Measurements from ENCODE around the gene GRN. TPM values are rescaled to one million over a fixed set of nuclear protein-coding genes. Genes with fewer than 3 reads are reported as not detected.

Gene GRN
- total RNA-seq, 1 experiment from 2014 or later: 127 TPM

- peaks cover 2% of the 10 kb centered on the region for H4K20me1 ChIP-seq (ENCODE audit: control insufficient read depth, insufficient read depth, insufficient read length)
- no peak overlapping the region for H2BK5ac ChIP-seq (ENCODE audit: insufficient read length, low read length)
- H3K23me2 ChIP-seq (ENCODE audit: insufficient read length, low read depth, low read length, poor library complexity, severe bottlenecking): peaks cover 19% of the 10 kb centered on the region
- DNase-seq: no peak
- H3K9me3 ChIP-seq (ENCODE audit: control insufficient read depth, low read depth, low read length): no peaks in the 10 kb centered on the region
- no peaks in the 10 kb centered on the region for H3K9me3 Mint-ChIP-seq
- H2BK120ac ChIP-seq (ENCODE audit: low read depth, low read length, poor library complexity, severe bottlenecking): no peak overlapping the region
- no peak overlapping the region for H3K14ac ChIP-seq (ENCODE audit: insufficient read depth, low read length)
- no peak overlapping the region for H3T11ph ChIP-seq (ENCODE audit: low read length)
- peaks cover 4% of the 10 kb centered on the region; the same call in 1 of the 2 replicates for H3K4me1 ChIP-seq (ENCODE audit: insufficient read depth, low read length)
- H3K27me3 ChIP-seq (ENCODE audit: insufficient read depth, low read length): peaks cover 8% of the 10 kb centered on the region; the same call in 1 of the 2 replicates
- H2AK5ac ChIP-seq (ENCODE audit: insufficient read length, low read length): no peak overlapping the region
- H3K27me3 Mint-ChIP-seq (ENCODE audit: low read depth): peaks cover 43% of the 10 kb centered on the region
- H2AFZ ChIP-seq (ENCODE audit: low read length): no peak overlapping the region
- H3K4me1 Mint-ChIP-seq: peaks cover 36 to 48% of the 10 kb centered on the region in 2 experiments
- no peak overlapping the region for H4K8ac ChIP-seq (replicated peaks; ENCODE audit: insufficient read length, low read depth, low read length)
- H3K36me3 Mint-ChIP-seq (ENCODE audit: insufficient read depth in 1 of 3, low read depth in 3 of 3): peaks cover 0 to 7% (median 0%) of the 10 kb centered on the region in 3 experiments; a peak in 2 of 7 replicates
- H3K79me1 ChIP-seq (ENCODE audit: insufficient read depth, low read depth, low read length, poor library complexity, severe bottlenecking): no peaks in the 10 kb centered on the region
- no peak overlapping the region for H3K56ac ChIP-seq (ENCODE audit: insufficient read length, low read depth, low read length)
- no peak for TF ChIP-seq CTCF (conservative IDR thresholded peaks at IDR 0.05)
- H3K18ac ChIP-seq (ENCODE audit: insufficient read length, low read depth, low read length): no peak overlapping the region
- H3K4ac ChIP-seq (ENCODE audit: low read depth, low read length): no peak overlapping the region
- peak overlapping the region; percentile 39 to 69 for H3K4me3 Mint-ChIP-seq
- H3K4me2 ChIP-seq (ENCODE audit: insufficient read depth, insufficient read length, low read length): no peak overlapping the region
- H4K91ac ChIP-seq (ENCODE audit: insufficient read length, low read depth, low read length): no peak overlapping the region
- H2BK12ac ChIP-seq (ENCODE audit: insufficient read length, low read depth, low read length): no peak overlapping the region
- no peak overlapping the region for H2BK20ac ChIP-seq (ENCODE audit: low read depth, low read length, poor library complexity, severe bottlenecking)
- WGBS (ENCODE audit: extremely low coverage, insufficient read length, low lambda C conversion rate): no CpG with 5 or more reads among the region's 7 CpGs
- H3K23ac ChIP-seq (ENCODE audit: insufficient read length, low read depth, low read length): no peak overlapping the region
- no peak overlapping the region; a peak in 1 of 7 replicates for H3K27ac Mint-ChIP-seq
- H4K5ac ChIP-seq (ENCODE audit: insufficient read length, low read depth, low read length): no peak overlapping the region
- H3K79me2 ChIP-seq (ENCODE audit: insufficient read depth, low read length): no peaks in the 10 kb centered on the region
- H3K27ac ChIP-seq (ENCODE audit: insufficient read length, low read depth, low read length): no peak overlapping the region
- H2BK15ac ChIP-seq (ENCODE audit: low read depth, low read length): no peak overlapping the region
- H3K9ac ChIP-seq (ENCODE audit: extremely low read depth, insufficient read length, low read length): no peak overlapping the region
Measured at GRCh38 chr17:44314031-44314430, 31.1 kb upstream of the GRN start.

All from H9 (cell line).